WTC11 (cell line): ENCODE measurements around the gene ACOXL. TPM values are rescaled to one million over a fixed set of nuclear protein-coding genes. Genes with fewer than 3 reads are reported as not detected.

Source experiments
- ATAC-seq: fragments of 200-7000 bp; cut with Tn5 transposase; 2 replicates; pipeline ENCODE4 v1.10.0; 2021; ENCODE audit warnings: mild to moderate bottlenecking, moderate library complexity
- CTCF ChIA-PET: fragments of 300-600 bp; sonication (Branson Sonifier 250); formaldehyde crosslinking; loops from one replicate; lab custom pipeline; 2021; ENCODE audit warnings: antibody characterized with exemption; lab: Charles Lee
- POLR2A ChIA-PET: fragments of 350-600 bp; sonication (Branson Sonifier 250); formaldehyde crosslinking; loops from one replicate; lab custom pipeline; 2021; ENCODE audit warnings: antibody characterized with exemption; lab: Charles Lee
- DNase-seq: peaks from one replicate; pipeline ENCODE4 v3.0.0; 2021; ENCODE audit warnings: low spot score
- H3K27ac Mint-ChIP-seq: 2 replicates; pipeline ENCODE4 v1.8.0; 2021; ENCODE audit warnings: mixed read lengths
- H3K27me3 Mint-ChIP-seq: 2 replicates; pipeline ENCODE4 v1.8.0; 2021; ENCODE audit warnings: low read depth, mild to moderate bottlenecking, moderate library complexity, mixed read lengths
- H3K36me3 Mint-ChIP-seq: 2 replicates; pipeline ENCODE4 v1.8.0; 2021; ENCODE audit warnings: mixed read lengths
- H3K4me1 Mint-ChIP-seq: 2 replicates; pipeline ENCODE4 v1.8.0; 2022; ENCODE audit warnings: mixed read lengths
- H3K4me3 Mint-ChIP-seq: 2 replicates; pipeline ENCODE4 v1.8.0; 2021; ENCODE audit warnings: mild to moderate bottlenecking, moderate library complexity, mixed read lengths
- H3K9me3 Mint-ChIP-seq: 2 replicates; pipeline ENCODE4 v1.8.0; 2021; ENCODE audit warnings: mixed read lengths
- ATF1 ChIP-seq: sonication (generic); formaldehyde crosslinking; IDR thresholded peaks from 2 replicates; pipeline ENCODE4 v1.8.1; 2023; ENCODE audit warnings: mild to moderate bottlenecking, moderate library complexity, missing genetic modification reagents
- E2F5 ChIP-seq: sonication (generic); formaldehyde crosslinking; IDR thresholded peaks from 2 replicates; pipeline ENCODE4 v1.8.1; 2022; ENCODE audit warnings: mild to moderate bottlenecking, moderate library complexity, missing genetic modification reagents
- ELF4 ChIP-seq: sonication (generic); formaldehyde crosslinking; IDR thresholded peaks from 2 replicates; pipeline ENCODE4 v1.8.1; 2022; ENCODE audit warnings: low read depth, mild to moderate bottlenecking, moderate library complexity, missing genetic modification reagents
- ETV6 ChIP-seq: sonication (generic); formaldehyde crosslinking; IDR thresholded peaks from 2 replicates; pipeline ENCODE4 v1.8.1; 2022; ENCODE audit warnings: mild to moderate bottlenecking, missing genetic modification reagents
- FOXJ3 ChIP-seq: sonication (generic); formaldehyde crosslinking; IDR thresholded peaks from 2 replicates; pipeline ENCODE4 v1.9.0; 2021; ENCODE audit warnings: missing genetic modification reagents, mild to moderate bottlenecking, borderline replicate concordance
- FOXP1 ChIP-seq: sonication (generic); formaldehyde crosslinking; IDR thresholded peaks from 2 replicates; pipeline ENCODE4 v1.8.0; 2022; ENCODE audit warnings: missing genetic modification reagents, mild to moderate bottlenecking, moderate library complexity, borderline replicate concordance
- FOXP4 ChIP-seq: sonication (generic); formaldehyde crosslinking; IDR thresholded peaks from 2 replicates; pipeline ENCODE4 v1.8.0; 2022; ENCODE audit warnings: mild to moderate bottlenecking, missing genetic modification reagents
- HMGA2 ChIP-seq: fragments of 250-450 bp; sonication (Bioruptor Pico); IDR thresholded peaks from 2 replicates; pipeline ENCODE4 v1.4.0; 2021; ENCODE audit warnings: mild to moderate bottlenecking, moderate library complexity
- IRF2 ChIP-seq: sonication (generic); formaldehyde crosslinking; IDR thresholded peaks from 2 replicates; pipeline ENCODE4 v1.8.0; 2022; ENCODE audit warnings: low read depth, missing genetic modification reagents, borderline replicate concordance
- MAX ChIP-seq: sonication (generic); formaldehyde crosslinking; IDR thresholded peaks from 2 replicates; pipeline ENCODE4 v1.8.0; 2022; ENCODE audit warnings: mild to moderate bottlenecking, missing genetic modification reagents
- MYBL2 ChIP-seq: sonication (generic); formaldehyde crosslinking; IDR thresholded peaks from 2 replicates; pipeline ENCODE4 v1.8.1; 2023; ENCODE audit warnings: mild to moderate bottlenecking, moderate library complexity, missing genetic modification reagents
- NR2C2 ChIP-seq: sonication (generic); formaldehyde crosslinking; IDR thresholded peaks from 2 replicates; pipeline ENCODE4 v1.8.0; 2022; ENCODE audit warnings: mild to moderate bottlenecking, missing genetic modification reagents
- NR3C1 ChIP-seq: sonication (generic); formaldehyde crosslinking; conservative IDR thresholded peaks from 2 replicates; pipeline ENCODE4 v1.8.1; 2023; ENCODE audit warnings: low read depth, mild to moderate bottlenecking, missing genetic modification reagents
- PRRX2 ChIP-seq: fragments of 250-450 bp; sonication (Bioruptor Pico); IDR thresholded peaks from 2 replicates; pipeline ENCODE4 v1.8.0; 2021; ENCODE audit warnings: mild to moderate bottlenecking
- SP1 ChIP-seq: sonication (generic); formaldehyde crosslinking; conservative IDR thresholded peaks from 2 replicates; pipeline ENCODE4 v1.8.1; 2022; ENCODE audit warnings: missing genetic modification reagents
- TEAD4 ChIP-seq: sonication (generic); formaldehyde crosslinking; IDR thresholded peaks from 2 replicates; pipeline ENCODE4 v1.8.0; 2022; ENCODE audit warnings: mild to moderate bottlenecking, missing genetic modification reagents
- ZBTB21 ChIP-seq: sonication (generic); formaldehyde crosslinking; IDR thresholded peaks from 2 replicates; pipeline ENCODE4 v1.8.1; 2023; ENCODE audit warnings: mild to moderate bottlenecking, missing genetic modification reagents, borderline replicate concordance
- ZNF281 ChIP-seq: sonication (generic); formaldehyde crosslinking; IDR thresholded peaks from 2 replicates; pipeline ENCODE4 v1.8.0; 2023; ENCODE audit warnings: mild to moderate bottlenecking, missing genetic modification reagents
- ZNF396 ChIP-seq: fragments of 250-450 bp; sonication (Bioruptor Pico); IDR thresholded peaks from 2 replicates; pipeline ENCODE4 v1.8.0; 2021; ENCODE audit warnings: mild to moderate bottlenecking, moderate library complexity, borderline replicate concordance
- ZNF512 ChIP-seq: sonication (generic); formaldehyde crosslinking; IDR thresholded peaks from 2 replicates; pipeline ENCODE4 v1.8.1; 2022; ENCODE audit warnings: missing genetic modification reagents, borderline replicate concordance
- total RNA-seq: library from RNA; stranded (reverse); gene quantifications from 3 replicates; pipeline ENCODE4 v1.2.3, GENCODE V29; 2021

Gene ACOXL
- total RNA-seq, 1 experiment from 2014 or later: 14.9 TPM

GRCh38 chr2:110955556-110955955 is 223.2 kb downstream of the ACOXL start:
- no peak overlapping the region for H3K27ac Mint-ChIP-seq
- no peaks in the 10 kb centered on the region for H3K27me3 Mint-ChIP-seq
- CTCF ChIA-PET: interaction anchor here (0.7 kb wide), 1 partner anchor 227 kb away, joined by 4 read pairs; no protein-coding TSS in a partner anchor

More at GRCh38 chr2:110955556-110955955, 223.2 kb downstream of the ACOXL start:
- POLR2A ChIA-PET: no interaction called here
- H3K9me3 Mint-ChIP-seq: no peaks in the 10 kb centered on the region
- no peak overlapping the region for H3K4me3 Mint-ChIP-seq
- no peak for ATAC-seq
- no peaks in the 10 kb centered on the region for H3K36me3 Mint-ChIP-seq
- peaks cover 7% of the 10 kb centered on the region; the same call in 1 of the 2 replicates for H3K4me1 Mint-ChIP-seq
- no peak for TF ChIP-seq ELF4 (CRISPR knock-in tag)
- no peak for TF ChIP-seq SP1 (CRISPR knock-in tag)
- TF ChIP-seq IRF2 (CRISPR knock-in tag): no peak
- TF ChIP-seq FOXP4 (CRISPR knock-in tag): no peak
- no peak for TF ChIP-seq NR3C1
- no peak for TF ChIP-seq ETV6
- no peak for TF ChIP-seq ZNF512 (CRISPR knock-in tag)
- no peak for TF ChIP-seq ATF1
- no peak for TF ChIP-seq ZBTB21 (CRISPR knock-in tag)
- no peak for TF ChIP-seq MYBL2 (CRISPR knock-in tag)
- no peak for TF ChIP-seq ZNF281 (CRISPR knock-in tag)
- no peak for TF ChIP-seq NR2C2 (CRISPR knock-in tag)
- TF ChIP-seq FOXP1 (CRISPR knock-in tag): no peak
- TF ChIP-seq E2F5 (CRISPR knock-in tag): no peak
- TF ChIP-seq FOXJ3 (CRISPR knock-in tag): no peak
- no peak for TF ChIP-seq HMGA2 (CRISPR knock-in tag)
- no peak for TF ChIP-seq ZNF396 (CRISPR knock-in tag)
- no peak for TF ChIP-seq TEAD4
- no peak for TF ChIP-seq MAX
- TF ChIP-seq PRRX2 (CRISPR knock-in tag): no peak
- no peak for DNase-seq
